Measurements from ENCODE around the gene GNB1.

DNA sequence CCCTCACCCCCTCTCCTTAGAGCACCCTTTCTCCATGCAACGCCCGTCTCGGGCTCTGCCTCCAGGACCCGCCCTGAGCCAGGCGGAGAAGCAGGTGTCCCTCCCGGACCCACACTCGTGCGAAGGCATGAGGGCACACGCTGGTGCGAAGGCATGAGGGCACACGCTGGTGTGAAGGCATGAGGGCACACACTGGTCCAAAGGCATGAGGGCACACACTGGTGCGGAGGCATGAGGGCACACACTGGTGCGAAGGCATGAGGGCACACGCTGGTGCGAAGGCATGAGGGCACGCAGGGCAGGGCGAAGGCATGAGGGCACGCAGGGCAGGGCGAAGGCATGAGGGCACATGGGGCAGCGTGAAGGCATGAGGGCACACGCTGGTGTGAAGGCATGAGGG lies 34.0 kb upstream of the GNB1 start:
- TF ChIP-seq, protein P1, sequence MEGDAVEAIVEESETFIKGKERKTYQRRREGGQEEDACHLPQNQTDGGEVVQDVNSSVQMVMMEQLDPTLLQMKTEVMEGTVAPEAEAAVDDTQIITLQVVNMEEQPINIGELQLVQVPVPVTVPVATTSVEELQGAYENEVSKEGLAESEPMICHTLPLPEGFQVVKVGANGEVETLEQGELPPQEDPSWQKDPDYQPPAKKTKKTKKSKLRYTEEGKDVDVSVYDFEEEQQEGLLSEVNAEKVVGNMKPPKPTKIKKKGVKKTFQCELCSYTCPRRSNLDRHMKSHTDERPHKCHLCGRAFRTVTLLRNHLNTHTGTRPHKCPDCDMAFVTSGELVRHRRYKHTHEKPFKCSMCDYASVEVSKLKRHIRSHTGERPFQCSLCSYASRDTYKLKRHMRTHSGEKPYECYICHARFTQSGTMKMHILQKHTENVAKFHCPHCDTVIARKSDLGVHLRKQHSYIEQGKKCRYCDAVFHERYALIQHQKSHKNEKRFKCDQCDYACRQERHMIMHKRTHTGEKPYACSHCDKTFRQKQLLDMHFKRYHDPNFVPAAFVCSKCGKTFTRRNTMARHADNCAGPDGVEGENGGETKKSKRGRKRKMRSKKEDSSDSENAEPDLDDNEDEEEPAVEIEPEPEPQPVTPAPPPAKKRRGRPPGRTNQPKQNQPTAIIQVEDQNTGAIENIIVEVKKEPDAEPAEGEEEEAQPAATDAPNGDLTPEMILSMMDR (IDR thresholded peaks at IDR 0.05; ENCODE audit: low read length), result no peak
- TF ChIP-seq EZH2 (IDR thresholded peaks at IDR 0.05; ENCODE audit: borderline replicate concordance, low read length), result no peak
